ENCODE results near the gene CNTNAP1. TPM values are rescaled to one million over a fixed set of nuclear protein-coding genes. Genes with fewer than 3 reads are reported as not detected.
A peak's percentile ranks its signal among the peaks of the same experiment; 100 is the strongest.
"Not testable (repeated sequence)": the region's sequence is repeated elsewhere in the genome, so short reads cannot be mapped to it uniquely, and the experiment has no call there.

Gene CNTNAP1
- 12.9 TPM for total RNA-seq

DNA sequence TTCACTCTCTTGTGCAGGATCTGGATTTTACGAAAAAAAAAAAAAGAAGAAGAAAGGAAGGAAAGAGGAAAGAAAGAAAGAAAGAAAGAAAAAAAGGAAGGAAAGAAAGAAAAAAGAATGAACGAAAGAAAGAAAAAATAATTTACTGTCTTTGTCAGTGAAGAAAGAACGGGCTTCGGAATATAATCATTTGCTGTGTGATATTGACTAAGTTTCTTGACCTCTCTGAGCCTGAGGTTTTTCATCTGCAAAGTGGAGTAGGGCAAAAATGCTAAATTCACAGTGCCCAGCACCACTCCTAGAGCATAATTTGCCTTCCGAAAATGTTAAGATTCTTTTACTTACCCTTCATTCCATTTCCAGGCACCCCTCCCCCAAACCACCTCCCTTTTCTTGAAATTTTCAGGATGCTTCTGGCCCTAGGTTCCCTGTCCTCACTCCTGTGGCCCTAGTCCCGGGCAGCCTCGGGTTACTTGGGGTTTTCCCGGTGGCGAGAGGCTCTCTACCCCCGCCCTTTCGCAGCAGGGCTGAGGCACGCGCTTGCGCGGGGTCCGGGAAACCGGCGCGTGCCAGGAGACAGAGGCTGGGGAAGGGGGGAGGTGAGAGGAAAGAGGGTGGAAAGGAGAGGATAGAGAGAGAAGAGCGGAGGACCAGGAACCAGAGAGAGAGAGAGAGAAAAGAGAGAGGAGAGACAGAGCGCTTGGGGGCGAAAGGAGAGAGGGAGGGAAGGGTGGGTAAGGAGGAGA lies at the start of gene CNTNAP1:
TSS of gene CNTNAP1 (plus strand) at position 556 of the 746 bp plus-strand sequence. CDS start 299 bp downstream, outside the sequence.
- ATAC-seq (peak; percentile 45), DNase-seq (ENCODE audit: low spot score) (peak; percentile 87)
- intact Hi-C loops (cut with DNase I): no loop called here

DNA sequence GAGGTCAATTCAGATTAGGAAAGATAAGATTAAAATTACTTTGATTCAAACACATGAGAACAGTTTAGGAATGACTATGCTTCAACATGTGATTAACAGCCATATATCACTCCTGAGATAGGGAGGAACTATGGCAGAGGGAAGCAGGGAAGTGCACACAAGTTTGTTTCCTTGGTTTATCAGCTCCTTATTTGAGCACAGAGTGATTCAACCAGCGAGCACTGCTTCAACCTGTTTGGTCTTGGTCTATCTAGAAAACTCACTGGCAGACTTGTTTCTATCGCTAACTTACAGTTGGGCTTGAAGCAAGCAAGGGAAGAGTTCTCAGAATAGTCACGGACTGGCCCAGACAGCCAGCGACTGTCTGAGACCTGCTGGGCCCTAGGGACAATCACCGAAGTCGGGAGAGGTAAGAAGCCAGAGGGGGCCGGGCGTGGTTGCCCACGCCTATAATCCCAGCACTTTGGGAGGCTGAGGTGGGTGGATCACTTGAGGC lies 49.3 kb upstream of the CNTNAP1 start:
- DNase-seq (ENCODE audit: low spot score) (no peak), ATAC-seq (no peak)
- intact Hi-C loops (cut with DNase I): no loop called here

DNA sequence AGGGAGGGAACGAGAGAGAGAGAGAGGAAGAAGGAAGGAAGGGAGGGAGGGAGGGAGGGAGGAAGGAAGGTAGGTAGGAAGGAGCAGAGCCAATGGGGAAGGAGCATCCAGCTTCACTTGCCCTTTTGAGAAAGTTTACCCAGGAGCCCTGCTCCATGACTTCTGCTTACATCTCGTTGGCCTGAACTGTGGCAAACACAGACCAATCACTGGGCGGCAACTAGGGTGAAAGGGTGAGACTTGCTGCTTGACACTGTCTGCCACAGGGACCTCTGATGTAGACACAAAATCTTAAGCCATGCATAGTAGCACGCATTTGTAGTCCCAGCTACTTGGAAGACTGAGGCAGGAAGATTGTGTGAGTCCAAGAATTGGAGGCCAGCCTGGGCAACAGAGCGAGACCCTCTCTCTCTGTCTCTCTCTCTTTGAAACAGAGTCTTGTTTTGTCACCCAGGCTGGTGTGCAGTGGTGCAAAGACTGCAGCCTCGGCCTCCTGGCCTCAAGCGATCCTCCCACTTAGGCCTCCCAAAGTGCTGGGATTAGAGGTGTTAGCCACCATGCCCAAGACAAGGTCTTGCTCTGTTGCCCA lies 42.7 kb upstream of the CNTNAP1 start:
- no peak for DNase-seq (ENCODE audit: low spot score)
- no peak for ATAC-seq
- intact Hi-C loops (cut with DNase I): no loop called here

DNA sequence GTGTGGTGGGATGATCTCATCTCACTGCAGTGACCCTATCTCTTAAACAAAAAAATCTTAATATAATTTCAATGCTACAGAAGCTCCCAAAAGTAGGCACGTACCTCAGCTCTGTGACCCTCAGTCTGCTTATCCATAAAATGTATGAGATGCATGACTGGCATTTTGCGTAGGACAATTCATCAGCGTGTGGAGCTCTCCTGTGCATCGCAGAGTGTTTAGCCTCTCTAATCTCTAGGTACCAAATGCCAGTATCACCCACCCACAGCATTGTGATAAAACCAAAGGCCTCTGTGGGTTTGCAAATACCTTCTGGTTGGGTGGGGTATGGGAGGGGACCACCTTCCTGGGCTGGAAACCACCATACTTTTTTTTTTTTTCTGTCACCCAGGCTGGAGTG lies 42.2 kb upstream of the CNTNAP1 start:
- no peak for ATAC-seq
- DNase-seq (ENCODE audit: low spot score): no peak
- intact Hi-C loops (cut with DNase I): no loop called here

DNA sequence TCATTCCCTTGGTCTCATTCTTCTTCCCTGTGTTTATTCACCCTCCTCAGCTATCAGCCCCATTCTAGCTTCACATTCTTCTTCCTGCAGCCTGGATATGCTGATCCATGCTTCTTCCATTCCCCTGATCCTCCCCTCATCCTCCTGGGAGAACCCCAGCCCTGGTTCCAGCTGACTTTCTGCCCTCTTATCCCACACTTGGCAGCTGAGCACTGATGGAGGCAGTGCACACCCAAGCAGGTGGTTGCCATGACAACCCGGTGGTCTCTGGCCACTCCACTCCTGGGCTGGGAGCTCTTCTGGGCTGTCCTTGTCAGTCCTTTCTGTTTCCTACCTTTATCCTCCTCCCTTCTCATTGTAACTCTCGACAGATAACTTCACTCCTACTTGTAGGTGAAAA lies 40.0 kb upstream of the CNTNAP1 start:
- no peak for ATAC-seq
- no peak for DNase-seq (ENCODE audit: low spot score)
- intact Hi-C loops (cut with DNase I): no loop called here

DNA sequence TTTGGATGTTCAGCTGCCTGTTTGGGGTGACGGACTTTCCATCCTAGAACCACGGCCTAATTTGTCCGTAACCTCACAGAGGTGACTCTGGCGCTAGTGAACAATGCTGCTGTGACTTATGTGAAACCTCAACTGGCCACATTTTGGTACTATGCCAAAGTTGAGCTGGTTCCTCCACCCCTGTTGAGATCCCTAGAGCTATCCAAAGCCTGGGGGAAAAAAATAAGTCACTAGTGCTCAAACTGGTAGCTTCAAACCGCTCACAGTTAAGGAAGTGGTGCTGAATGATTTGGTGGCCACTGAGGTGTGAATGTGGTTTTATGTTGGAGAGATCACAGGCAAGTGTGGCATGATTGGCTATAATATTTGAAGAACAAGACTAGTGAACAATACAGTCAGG lies 34.6 kb upstream of the CNTNAP1 start:
- DNase-seq (ENCODE audit: low spot score): no peak
- no peak for ATAC-seq
- intact Hi-C loops (cut with DNase I): no loop called here

DNA sequence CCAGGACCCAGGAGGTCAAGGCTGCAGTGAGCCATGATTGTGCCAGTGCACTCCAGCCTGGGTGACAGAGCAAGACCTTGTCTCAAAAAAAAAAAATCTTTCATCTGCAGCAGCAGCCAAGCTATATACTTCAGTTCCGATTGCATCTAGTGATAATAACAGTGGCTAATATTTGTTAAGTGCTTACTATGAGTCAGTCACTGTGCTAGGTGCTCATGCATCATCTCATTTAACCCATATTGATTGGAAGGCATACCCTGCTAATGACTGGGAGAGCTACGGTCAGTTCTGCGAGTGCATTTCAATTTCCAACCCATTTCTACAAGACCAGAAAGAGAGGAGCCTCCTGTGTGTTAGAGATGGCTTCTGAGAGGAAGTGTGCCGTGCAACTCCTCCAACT lies 30.9 kb upstream of the CNTNAP1 start:
- intact Hi-C loops (cut with DNase I): no loop called here
- DNase-seq (ENCODE audit: low spot score): no peak
- ATAC-seq: no peak

DNA sequence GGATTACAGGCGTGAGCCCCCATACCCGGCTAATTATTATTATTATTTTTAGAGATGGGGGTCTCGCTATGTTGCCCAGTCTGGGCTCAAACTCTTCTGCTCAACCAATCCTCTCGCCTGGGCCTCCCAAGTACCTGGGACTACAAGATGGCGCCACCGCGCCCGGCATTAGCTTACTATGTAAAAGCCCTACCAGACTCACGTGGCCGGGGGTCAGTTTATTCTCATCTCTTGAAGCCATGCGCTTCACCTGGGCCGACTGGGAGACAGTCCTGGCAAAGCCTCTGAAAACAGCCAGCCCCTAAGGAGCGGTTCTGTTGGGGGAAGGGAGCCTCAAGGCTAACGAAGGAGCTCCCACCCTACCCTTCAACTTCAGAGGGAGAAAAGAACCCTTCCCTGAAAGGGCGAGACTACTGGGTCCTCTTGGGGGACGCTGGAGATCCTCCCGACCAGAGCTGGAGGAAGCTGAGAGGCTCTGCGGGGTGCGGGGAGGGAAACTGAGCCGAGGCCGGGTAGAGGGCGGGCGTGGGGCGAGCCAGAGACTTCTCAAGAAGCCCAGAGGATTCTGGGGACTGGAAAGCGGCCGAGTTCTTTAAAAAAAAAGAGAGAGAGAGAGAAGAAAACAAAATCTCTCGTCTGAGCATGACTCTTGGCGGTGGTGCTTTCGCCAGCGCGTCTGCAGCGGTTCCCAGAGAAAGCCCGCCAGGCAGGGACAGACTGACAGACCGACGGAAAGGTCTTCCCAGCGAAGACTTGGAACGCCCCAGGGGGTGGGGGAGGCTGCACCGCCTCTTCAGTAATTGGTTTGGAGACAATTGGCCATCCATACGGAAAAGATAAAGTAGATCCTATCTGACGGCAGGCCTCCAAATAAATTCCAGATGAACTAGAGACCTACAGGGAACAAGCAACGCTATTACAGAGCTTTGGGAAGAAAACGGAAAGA lies 28.9 kb upstream of the CNTNAP1 start:
- intact Hi-C loops (cut with DNase I): no loop called here
- peak; percentile 92 for ATAC-seq

DNA sequence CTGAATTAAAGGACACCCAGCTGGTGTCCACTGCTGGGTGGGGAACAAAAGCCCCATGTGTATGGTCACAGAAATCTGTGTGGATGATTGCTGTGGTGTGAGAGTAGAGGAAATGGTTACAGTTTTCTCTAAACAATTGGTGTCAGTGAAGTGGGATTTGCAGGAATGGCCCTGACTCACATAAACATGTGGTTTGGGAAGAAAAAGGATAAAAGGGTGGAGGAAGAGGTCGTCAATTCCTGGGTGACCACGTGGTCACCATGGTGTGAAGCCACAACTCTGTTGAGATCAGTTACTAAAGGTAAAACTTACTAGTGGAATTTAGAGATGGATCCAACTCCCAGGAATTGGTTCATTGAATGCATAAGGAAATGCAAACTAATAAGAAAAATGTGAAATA lies 26.8 kb upstream of the CNTNAP1 start:
- intact Hi-C loops (cut with DNase I): no loop called here
- ATAC-seq: no peak
- DNase-seq (ENCODE audit: low spot score): no peak

More for the DNA sequence above, 28.9 kb upstream of the CNTNAP1 start:
- DNase-seq (ENCODE audit: low spot score): peak; percentile 76

DNA sequence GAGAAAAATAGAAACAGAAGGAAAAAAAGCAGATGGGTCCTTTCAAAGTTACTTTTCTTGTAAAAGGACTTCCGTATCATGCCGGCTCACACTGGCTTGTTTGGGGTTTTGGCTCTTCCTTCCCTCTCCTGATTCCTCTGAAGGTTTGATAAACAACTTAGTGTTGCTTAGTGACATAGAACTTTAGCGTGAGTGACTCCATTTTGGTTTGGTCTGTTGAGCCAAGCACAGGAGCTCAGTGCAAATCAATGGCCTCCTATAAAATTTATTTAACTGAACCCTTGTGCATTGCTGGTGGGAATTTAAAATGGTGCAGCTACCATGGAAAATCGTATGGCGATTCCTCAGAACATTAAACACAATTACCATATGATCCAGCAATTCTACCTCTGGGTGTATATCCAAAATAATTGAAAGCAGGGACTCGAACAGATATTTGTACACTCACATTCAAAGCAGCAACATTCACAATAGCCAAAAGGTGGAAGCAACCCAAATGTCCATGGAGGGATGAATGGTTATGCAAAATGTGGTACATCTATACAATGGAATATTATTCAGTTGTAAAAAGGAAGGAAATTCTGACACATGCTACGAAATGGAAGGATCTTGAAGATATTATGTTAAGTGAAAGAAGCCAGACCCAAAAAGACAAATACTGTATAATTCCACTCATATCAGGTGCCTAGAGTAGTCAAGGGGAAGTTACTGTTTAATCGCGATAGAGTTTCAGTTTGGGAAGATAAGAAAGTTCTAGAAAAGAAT lies 24.3 kb upstream of the CNTNAP1 start:
- ATAC-seq (no peak), DNase-seq (ENCODE audit: low spot score) (no peak)
- intact Hi-C loops (cut with DNase I): no loop called here

DNA sequence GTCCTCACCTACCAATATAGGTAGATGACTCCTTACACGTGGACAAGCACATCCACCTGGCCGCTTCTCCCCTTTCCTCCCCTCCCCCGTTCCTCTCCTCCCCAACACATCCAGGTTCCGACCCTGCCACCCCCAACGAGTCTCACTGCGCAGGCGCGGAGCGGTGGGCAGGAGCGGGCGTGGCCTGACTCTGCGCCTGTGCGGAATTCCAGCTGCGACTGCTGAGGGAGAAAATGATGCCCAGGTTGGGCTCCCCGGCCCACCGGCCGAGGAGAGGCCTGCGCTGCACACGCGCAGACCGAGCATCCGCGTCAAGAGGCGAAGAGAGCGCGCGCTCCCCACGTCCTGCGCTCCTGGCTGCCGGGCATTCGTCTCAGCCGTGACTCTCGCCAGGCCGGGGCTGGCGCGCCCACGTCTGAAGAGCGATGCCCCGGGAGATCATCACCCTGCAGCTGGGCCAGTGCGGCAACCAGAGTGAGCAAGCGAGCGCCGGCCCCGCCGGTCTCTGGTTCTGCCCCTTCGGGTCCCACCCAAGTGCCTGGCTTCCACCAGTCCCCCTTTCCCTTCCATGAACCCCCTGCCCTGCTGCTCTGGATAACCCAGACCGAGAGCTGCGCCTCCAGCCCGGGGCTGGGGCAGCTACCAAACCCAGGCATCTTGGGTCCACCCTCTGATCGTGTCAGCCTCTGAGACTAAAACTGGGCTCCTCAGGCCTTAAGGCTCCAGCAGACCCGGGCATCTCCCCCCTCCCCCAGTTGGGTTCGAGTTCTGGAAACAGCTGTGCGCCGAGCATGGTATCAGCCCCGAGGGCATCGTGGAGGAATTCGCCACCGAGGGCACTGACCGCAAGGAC lies 23.0 kb upstream of the CNTNAP1 start, which contains the start of gene TUBG2:
TSS of gene TUBG2 (plus strand) at position 206 of the 853 bp plus-strand sequence. CDS start at position 426, 220 bp downstream.
- intact Hi-C loops (cut with DNase I): no loop called here
- DNase-seq (ENCODE audit: low spot score): peak; percentile 92
- peak; percentile 95 for ATAC-seq

DNA sequence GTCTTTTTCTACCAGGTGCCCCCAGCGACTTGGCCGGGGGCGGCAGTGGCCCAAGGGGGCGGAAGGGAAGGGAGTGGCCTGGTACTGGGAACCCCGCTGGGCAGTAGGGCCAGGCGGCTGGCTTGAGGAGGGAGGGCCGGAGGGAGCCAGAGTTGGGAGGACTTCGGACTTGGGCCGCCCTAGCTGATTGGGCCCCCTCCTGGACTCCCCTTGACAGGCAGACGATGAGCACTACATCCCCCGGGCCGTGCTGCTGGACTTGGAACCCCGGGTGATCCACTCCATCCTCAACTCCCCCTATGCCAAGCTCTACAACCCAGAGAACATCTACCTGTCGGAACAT lies 22.4 kb upstream of the CNTNAP1 start:
- intact Hi-C loops (cut with DNase I); DNase-seq (ENCODE audit: low spot score): not testable (repeated sequence)
- ATAC-seq: peak; percentile 44

DNA sequence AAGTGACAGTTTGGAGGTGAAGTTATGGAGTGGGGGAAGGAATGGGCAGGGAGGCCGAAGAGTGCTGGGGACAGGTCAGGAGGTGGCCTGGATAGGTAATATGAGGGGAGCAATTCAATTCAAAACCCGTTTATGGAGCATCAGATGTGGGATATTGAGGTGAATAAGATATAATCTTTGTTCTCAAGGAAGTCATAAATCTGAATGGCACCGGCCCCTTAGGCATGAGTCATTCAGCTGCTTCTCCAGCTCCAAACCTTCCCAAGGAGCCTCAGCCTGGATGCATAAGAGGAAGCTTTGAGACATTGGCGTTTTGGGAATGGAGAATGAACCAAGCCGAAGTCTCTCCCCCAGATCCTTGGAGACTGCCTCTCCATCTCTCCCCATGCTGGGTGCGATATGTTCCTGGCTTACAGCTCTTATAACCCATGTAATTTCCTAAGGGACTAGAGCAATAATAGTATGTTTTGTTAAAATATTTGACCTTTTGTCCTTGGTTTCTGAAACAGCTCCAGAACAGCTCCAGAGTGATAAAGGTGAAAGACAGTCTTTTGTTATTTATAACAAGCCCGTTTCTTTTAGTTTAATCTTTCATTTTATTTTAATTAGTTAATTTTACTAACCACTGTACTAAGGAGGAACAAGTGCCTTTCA lies 21.5 kb upstream of the CNTNAP1 start:
- DNase-seq (ENCODE audit: low spot score) (no peak), ATAC-seq (peak; percentile 34)
- intact Hi-C loops (cut with DNase I): no loop called here

DNA sequence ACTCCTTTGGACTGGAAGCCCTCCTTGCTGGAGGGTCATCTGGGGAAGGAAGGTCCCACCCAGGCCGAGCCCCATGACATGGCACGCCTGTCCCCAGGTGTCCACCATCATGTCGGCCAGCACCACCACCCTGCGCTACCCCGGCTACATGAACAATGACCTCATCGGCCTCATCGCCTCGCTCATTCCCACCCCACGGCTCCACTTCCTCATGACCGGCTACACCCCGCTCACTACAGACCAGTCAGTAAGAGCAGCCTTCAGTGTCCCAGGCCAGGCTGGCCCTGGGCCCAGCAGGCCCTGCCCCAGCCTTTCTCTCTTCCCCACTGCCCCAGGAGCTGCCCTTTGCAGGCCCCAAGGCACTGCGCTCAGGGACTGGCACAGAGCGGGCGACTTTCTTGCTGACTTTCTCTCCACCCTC lies 16.7 kb upstream of the CNTNAP1 start:
- ATAC-seq: peak; percentile 4
- intact Hi-C loops (cut with DNase I): no loop called here
- DNase-seq (ENCODE audit: low spot score): no peak

DNA sequence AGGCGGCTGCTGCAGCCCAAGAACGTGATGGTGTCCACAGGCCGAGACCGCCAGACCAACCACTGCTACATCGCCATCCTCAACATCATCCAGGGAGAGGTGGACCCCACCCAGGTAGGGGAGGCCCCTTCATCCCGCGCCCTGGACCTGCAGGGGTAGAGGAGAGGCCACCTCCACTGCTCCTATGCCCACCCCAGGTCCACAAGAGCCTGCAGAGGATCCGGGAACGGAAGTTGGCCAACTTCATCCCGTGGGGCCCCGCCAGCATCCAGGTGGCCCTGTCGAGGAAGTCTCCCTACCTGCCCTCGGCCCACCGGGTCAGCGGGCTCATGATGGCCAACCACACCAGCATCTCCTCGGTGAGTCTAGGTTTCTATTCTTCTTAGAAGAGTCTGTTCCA lies 16.2 kb upstream of the CNTNAP1 start:
- intact Hi-C loops (cut with DNase I); ATAC-seq; DNase-seq (ENCODE audit: low spot score): not testable (repeated sequence)

DNA sequence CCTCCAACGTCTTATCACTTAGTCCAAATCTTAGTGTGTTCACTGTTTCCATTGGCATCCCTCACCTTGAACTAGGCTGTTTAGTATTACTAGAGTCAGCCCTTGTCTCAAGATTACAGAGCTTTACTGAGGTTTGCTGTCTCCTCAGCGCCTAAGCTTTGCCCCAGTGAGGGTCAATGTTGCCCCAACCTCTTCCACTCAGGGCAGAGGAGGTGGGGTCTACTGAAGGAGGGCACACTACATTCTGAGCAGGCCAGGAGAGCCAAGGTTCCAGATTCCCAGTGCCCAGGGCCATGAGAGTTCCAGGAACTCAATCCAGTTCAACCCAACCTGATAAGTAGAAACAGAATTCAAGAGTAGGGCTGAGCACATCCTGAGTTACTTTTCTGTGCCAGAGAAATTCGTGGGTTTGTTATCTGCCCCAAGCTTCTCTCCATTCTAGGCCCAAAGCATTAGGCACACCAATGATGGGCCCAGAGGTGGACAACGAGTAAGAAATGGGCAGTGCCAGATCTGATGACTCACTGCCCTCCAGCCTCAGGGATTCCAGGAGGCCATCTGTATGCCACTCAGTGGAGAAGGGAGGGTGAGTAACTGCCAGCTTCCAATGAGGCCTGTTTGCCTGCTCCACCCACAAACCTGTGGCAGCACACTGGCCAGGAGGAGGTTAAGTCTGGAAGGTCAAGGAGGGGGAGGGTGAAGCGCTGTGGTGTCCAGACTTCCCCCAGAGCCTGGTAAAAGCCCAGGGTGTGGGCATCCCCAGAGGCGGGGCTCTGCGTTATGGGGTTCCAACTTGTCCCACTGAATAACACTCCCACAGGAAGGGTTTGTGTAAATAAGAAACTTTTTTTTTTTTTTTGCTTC lies 15.0 kb upstream of the CNTNAP1 start:
- no peak for DNase-seq (ENCODE audit: low spot score)
- intact Hi-C loops (cut with DNase I): no loop called here
- peak; percentile 48 for ATAC-seq

DNA sequence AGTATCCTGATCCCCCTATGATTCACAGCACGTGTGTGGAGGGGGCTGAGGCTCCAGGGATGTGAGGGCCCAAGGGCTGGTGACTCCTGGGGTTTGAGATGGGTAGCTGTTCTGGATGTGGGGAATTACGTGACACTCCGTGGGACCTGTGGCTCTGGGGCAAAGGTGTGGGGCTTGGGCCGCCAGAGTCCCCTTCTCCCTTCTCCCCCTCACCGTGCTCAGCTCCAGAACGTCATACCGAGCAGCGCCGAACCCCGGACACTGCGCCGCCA lies 12.7 kb upstream of the CNTNAP1 start:
- intact Hi-C loops (cut with DNase I): no loop called here
- ATAC-seq (no peak), DNase-seq (ENCODE audit: low spot score) (no peak)

All from sciatic nerve (tissue), 2 donors.